Suppressor macrophage treated with lipopolysaccharide for 1 hour (primary cell): ENCODE data around the gene APLP2.
"Not testable (repeated sequence)": the region's sequence is repeated elsewhere in the genome, so short reads cannot be mapped to it uniquely, and the experiment has no call there.

ENCODE experiments used
- DNase-seq, 3 donors: peaks; one replicate each; pipeline ENCODE4 v3.0.0-alpha.2; 2020 to 2022

Gene APLP2

DNA sequence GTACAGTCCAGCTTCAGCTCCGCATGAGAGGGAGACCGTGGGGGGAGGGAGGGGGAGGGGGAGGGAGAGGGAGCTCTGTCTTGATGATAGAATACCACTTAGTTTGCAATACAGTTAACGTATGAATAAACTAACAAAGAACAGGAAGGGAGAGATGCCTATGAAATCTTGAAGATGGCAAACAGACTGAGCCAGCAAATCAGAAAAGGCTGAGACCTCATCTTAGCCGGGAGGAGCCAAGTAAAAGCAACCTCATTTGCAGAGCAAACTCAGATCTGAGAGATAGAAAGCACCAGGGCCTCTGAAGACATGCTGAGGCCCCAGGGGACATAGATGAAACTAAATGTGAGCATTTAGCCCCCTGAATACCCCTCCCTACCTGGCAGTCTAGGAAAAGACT lies 23.0 kb downstream of the APLP2 start:
- no peak for DNase-seq

DNA sequence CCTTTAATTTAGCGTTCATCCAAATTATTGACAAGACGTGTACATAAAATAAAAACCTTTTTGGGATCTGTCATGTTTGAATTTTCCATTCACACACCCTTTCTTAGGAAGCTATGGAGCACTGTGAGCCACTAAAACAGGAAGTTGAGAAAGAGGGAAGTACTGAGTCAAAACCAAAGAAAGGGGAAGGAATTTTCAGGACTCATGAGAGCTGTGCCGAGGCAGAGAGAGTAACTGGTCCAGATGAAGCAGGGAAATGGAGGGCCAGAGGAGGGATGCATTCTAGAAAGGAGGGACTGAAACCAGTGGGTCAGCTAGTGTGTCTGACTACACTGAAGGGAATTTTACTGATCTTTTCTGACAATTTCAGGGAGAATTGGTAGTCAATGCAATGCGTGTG lies 24.9 kb downstream of the APLP2 start:
- peak; percentile 75 to 90 (median 87) for DNase-seq

DNA sequence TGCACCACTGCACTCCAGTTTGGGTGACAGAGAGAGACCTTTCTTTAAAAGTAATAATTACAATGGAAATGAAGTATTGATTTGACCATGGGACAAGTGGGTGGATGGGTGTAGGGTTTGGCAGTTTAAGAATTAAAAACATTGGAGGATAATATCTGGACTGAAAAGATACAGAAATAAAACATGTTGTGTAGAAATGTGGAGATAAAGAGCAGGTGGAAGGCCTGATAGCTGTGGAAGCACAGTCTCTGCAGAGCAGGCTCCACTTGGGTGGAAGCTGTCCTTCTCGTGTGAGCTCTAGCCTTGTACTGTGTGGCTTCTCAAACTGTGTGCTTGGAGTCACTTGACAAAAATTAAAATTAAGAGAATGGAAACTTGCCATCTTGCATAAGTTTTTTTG lies 25.6 kb downstream of the APLP2 start:
- no peak for DNase-seq

DNA sequence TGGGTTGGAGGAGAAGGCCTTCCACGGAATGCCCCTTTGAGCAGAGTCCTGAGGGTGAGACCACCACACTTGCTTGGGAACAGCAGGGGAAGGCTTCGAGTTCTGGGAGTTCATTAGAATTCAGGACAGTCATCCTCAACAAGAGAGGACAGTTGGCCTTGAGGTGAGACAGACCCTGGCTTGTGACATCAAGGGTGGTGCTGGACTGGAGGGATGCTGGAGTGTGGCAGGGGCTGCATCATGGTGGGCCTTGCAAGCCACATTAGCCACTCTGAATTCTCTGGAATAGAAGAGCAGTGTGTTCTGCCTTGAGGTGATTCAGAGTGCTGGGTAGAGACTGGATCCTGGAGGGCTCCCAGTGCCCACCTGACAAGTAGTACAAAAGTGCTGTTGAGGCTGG lies 26.3 kb downstream of the APLP2 start:
- no peak for DNase-seq

DNA sequence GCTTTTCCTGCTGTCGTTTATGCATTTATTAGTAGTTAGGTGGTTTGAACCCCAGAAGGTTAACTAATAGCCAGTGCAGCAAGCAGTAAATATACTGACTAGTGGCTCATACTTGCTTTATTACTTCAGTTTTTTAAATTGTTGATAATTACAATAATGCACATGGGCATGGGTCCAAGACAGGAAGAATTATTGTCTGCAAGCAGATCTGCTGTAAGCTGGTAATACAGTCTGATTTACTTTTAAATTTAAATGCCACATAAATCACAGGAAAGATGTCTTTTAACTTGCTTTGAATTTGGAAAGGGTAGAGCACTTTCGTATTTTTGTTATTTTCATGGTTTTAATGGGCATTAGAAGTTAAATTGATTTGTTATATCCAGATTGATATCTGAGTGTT lies 27.1 kb downstream of the APLP2 start:
- DNase-seq = no peak

DNA sequence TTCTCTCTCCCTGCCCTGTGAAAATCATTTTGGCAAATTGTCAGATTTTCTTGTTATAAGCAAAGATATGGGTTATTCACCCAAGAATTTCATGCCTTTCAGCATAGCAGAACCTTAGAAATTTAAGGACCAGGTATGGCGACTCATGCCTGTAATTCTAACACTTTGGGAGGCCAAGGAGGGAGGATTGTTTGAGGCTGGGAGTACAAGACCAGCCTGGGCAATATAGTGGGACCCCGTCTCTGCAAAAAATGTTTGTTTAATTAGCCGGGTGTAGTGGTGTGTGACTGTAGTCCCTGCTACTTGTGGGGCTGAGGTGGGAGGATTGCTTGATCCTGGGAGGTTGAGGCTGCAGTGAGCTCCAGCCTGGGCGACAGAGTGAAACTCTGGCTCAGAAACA lies 27.6 kb downstream of the APLP2 start:
- DNase-seq = no peak

DNA sequence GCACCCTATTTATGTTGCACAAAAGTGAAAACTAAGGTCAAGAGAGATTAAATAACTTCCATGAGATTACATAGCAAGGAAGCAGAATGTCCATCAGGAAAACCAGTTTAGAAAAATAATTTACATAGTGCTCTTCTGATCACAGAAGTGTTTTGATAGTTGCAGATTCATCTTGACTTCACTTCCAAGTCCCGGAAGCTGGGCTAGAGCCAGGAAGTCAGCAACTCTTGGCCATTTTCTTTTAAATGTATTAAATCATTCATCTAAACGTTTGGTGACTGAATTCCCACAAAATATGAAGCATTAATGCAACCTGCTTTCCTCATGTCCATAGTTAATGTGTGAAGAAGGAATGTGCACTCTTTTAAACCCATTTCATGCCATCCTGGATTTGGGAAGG lies 29.7 kb downstream of the APLP2 start:
- DNase-seq = no peak

DNA sequence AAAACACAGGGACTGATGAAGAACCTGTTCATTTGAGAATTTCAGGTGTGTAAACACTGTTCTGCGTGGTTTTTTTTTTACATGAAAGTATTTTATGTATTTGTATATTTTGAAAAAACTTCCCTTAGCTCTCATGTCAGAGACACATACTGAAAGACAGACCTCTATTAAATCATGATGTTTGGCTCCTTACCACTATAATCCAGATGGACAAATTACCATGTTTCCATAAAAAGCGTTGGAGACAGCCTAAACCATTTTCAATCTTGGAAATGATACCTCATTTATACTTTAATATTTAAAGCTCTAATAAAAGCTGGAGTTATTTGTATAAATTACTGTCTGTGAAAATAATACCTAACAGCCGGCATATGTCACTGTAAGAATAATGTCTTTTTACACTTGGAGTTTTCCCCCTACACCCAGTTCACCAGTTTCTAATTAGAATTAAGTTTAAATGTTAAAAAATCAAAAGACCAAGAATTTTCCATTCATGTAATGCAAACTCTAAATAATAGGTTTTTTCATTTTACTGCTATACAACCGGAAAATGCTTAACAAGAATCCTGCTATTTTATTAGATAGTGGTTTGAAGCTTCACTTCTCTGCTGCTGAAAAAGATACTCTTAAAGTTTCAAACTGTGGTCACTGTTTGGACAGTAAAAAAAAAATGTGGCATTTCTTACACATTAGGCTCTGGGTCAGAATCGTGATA lies 30.8 kb downstream of the APLP2 start:
- DNase-seq = no peak

DNA sequence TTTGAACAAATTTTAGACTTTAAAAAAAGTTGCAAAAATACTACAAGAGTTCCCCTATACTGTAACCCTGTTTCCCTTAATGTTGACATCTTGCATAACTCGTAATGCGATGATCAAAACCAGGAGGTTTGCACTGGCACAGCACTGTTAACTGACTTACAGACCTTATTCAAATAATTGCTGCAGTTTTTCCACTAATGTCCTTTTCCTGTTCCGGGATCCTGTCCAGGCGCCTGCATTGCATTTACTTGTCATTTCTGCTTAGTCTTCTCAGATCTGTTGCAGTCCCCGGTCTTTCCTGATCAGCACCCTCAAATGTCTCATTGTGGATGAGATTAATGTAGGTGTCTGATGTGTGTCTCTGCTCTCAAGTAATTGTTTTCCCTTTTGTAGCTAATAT lies 32.0 kb downstream of the APLP2 start:
- DNase-seq = peak in 1 of 3 donors; percentile 26

DNA sequence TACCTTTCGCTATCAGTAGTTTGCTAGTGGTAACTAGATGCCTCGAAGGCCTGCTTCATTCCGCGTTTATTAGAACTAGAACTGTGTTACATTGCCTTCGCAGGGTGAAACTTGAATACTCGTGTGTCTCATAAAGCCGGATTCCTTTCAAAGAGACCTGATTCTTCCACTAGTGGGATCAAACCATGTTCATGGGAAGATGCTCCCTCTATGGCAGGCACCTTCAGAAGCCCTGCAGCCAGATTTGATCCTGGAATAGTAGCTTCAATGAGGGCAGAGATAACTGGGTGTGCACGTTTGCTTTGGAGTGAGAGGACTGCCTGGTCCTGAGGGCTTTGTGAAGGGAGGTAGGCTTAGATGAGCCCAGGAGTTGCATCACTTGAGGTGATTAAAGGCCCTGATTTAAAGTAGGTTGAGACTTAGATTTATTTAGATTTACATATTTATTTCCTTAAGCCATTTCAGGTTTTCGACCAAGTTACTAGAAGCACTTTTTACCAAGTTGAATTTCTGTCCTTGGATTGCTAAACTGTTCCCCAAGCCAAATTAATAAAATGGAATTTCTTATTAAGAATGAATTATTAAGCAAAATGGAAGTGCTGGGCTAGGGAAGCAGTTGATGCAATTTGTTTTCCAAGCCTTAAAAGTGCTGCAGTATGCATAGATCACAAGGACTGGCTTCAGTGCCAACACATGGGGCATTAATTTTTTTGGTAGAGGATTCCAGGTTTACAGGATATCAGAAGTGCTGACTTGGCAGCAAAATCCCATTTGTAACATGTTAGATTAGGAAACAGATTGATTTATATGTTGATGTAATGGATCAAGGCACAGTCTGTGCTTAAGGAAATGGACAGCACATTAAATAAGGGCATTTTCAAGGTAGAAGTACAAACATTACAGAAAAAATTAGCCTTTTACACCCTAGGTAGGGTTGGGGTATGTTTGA lies 32.9 kb downstream of the APLP2 start:
- DNase-seq = no peak

DNA sequence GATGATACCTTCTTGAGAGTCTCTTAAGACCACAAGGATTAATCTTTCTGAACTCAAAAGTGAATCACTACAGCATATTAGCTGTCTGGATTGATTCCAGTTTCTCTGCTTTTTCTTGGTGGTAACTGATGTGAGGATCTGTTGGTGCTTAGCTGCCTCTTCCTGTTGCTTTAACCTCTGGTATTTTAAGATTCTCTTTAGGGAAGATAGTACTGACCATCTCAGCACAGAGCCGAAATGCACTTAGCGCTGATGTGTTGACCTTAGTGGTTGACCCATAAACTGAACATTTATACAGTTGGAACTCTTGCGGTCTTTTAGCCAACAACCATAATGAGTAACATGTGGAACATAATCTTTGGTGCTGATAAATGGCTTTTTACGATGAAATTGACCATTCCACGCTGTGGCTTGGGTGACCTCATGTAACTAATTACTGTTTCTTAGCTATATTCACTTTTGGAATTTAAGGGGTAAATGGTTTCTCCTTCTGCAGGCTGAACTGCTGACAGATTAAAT lies 33.7 kb downstream of the APLP2 start:
- DNase-seq = peak in 1 of 3 donors; percentile 27

DNA sequence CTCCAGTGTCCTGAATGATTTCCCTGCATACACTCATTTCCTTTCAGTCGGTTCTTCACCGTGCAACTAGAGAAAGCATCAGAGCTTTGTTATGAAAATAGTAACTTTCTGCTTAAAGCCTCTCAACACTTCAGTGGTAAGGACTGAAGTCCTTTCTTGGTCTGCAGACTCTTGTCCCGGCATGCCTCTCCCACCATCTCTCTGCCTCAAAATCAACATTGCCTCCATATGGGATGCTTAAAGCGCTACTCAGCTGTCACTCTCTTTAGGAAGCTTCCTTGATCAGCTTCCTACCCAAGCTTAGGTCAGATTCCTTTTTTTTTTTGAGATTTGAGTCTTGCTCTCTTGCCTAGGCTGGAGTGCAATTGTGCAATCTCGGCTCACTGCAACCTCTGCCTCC lies 36.7 kb downstream of the APLP2 start:
- no peak for DNase-seq

DNA sequence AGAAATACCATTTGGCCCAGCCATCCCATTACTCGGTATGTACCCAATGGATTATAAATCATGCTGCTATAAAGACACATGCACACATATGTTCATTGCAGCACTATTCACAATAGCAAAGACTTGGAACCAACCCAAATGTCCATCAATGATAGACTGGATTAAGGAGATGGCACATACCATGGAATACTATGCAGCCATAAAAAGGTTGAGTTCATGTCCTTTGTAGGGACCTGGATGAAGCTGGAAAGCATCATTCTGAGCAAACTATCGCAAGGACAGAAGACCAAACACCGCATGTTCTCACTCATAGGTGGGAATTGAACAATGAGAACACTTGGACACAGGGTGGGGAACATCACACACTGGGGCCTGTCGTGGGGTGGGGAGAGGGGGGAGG lies 39.0 kb downstream of the APLP2 start:
- not testable (repeated sequence) for DNase-seq

DNA sequence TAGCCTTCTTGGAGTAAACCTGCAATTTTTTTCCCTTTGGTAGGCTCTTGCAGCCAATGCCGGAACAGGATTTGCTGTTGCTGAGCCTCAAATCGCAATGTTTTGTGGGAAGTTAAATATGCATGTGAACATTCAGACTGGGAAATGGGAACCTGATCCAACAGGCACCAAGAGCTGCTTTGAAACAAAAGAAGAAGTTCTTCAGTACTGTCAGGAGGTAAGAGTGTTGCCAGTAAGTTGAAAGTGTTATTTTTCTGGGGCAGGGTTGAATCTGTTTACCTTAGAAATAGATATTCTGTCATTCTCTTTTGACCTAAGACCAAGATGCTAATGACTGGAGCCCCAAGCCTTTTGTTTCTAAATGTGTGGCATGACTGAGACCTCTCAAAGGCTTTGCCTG lies 39.7 kb downstream of the APLP2 start:
- DNase-seq = peak in 2 of 3 donors; percentile 31 to 38

DNA sequence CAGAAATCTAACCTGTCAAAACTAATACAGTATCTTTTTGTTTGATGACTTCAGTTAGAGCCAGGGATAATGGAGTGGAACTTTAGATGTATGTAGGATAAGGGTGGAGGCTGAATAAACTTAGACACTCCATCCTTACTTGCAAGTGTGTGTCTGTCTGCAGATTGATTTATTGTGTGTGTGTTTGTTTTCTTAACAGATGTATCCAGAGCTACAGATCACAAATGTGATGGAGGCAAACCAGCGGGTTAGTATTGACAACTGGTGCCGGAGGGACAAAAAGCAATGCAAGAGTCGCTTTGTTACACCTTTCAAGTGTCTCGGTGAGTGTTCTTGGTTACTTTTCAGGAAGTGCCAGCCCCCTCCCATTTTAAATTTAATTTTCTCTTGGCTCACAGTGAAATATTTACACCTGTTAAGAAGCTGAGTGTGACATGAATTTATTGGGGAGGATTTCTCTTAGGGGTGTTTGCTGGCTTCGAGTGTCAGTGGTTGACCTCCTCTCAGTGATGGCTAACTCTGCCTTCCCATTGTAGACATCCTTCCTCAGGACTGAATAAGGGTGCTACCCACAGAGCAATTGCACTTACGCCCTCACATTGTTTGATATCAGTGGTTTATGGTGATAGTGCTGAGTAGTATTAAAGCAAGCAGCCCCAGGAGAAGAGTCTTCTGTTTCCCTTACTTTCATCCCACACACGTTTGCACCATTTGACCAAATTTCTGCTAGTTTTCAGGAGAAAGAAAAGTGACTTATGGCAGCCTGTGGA lies 40.8 kb downstream of the APLP2 start:
- DNase-seq = no peak

DNA sequence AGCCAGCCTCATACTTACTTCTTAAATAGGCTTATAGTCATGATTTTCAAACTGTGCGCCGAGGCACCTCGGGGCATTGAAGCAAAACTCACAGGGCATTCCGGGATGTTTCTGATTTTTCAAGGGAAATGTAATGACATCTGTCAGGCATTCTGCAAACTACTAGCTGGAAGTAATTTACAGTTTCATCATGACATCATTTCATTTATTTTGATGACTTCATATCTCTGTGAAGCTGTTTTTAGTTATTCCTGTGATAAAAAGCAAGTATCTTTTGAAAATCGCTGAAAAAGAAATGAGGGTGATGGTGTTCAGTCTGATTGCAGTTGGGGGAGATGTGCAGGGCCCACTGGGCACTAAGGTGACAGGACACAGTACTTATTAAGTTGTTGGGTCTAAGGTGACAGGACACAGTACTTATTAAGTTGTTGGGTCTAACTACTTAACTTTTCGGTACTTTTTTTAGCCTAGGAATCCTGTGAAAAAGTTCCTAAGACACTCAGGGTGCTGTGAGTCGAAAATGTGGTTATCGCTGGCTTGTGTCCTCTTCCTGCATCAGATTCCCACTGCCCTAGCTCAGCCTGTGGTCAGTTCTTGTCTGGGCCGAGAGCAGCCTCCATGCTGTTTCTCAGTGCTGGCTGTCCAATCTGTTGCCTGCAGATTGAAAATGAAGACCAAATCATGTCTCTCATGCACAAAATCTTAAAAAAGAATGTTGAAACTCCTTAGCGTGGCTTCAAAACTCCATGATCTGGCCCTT lies 42.6 kb downstream of the APLP2 start:
- no peak for DNase-seq

DNA sequence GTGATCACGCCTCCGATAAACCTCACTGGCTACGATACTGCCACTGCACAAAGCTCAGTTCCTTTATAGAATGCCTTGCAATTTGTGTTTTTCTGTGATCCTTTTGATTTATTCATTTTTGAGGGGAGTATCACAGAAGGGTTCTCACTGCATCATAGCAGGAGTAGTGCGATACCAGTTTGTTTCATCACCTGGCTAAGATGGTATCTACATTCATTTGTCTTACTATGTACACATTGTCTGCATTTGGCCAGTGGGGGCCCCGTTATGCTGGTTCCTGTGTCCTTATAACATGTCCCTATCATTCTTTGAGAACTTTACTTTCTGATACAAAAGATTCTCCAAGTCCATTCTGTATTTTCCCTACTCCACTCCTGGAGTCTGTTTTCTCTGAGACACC lies 44.6 kb downstream of the APLP2 start:
- no peak for DNase-seq

DNA sequence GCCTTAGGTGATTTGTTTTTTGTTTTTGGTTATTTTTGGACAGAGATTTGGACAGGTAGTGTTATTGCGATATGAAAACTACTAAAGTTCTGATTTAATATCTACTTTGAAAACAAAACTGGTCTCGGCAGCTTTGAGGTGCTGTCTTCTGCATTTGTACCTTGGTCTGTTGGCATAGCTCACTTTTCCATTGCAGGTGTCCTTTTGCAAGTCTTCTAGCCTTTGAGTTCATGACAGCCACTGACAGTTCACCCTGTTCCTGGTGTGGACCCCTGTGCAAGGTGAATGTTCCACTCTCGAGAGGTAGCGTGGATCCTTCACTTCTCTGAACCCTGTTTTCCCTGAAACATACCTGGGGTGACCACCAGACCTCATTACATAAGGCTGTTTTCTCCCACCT lies 45.0 kb downstream of the APLP2 start:
- no peak for DNase-seq

DNA sequence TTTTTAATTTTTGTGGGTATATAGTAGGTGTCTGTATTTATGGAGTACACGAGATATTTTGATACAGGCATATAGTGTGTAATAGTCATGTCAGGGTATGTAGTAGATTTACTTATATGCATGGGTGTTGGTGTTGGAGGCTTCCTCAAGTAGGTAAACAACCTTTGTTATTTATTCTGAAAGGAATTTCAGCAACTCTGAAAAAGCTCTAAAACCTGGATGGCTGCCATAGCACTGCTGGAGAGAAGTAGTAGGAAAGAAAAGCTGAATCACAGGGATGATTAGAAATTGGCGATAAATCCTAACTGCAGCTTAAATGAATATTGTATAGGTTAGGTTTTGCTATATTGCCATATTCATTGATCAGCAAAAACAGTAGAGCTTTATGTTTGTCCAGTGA lies 45.5 kb downstream of the APLP2 start:
- no peak for DNase-seq

DNA sequence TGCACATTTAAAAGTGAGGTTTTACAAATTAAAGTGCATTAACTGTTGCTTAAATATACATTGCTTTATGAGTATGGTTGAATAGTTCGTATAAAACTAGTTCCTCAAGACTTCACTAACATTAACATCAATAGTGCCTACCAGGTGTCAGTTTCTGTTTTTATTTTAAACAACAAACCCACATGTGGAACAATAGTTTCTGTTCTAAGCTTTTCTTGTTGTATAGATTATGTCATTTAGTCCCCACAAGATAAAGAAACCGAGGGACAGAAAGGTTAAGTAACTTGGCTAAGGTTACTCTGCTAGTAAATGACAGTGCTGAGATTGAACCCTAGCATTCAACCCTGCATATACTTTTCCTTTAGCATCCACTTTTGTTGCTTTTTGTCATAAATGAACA lies 48.5 kb downstream of the APLP2 start:
- DNase-seq = no peak

DNA sequence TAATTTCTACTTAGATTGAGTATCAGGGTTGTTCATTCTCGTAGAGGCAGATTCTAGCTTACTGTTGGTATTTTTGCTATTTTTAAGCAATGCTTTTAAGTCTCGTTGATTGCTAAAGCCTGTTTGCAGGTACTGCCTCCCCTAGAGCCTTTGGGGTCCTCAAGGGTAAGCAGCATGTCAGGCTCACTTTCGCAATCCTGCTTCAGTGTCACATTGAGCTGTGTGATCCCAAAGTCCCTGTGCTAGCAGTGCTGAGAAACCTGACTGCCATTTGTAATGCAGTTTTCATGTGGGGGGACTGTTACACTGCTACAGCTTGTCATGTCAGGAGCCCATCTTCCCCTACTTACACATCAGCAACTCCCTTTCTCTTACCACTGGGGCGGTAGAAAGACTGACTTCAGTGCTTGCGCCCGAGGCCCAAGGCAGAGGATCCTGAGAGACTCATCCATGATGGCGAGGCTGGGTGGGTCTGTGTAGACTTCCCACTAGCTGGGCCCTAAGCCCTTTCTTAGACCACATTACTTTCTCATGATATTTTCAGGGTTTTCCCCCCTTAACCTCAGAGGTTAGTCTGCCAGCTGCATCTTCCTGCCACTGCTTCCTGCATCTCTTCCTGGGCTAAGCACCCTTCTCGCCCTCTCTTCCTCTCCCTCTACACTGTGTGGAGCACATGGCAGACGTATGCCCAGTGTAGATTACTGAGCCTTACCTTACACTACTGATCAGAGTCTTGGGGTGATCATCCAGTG lies 49.1 kb downstream of the APLP2 start:
- DNase-seq = peak; percentile 15 to 39 (median 20)

DNA sequence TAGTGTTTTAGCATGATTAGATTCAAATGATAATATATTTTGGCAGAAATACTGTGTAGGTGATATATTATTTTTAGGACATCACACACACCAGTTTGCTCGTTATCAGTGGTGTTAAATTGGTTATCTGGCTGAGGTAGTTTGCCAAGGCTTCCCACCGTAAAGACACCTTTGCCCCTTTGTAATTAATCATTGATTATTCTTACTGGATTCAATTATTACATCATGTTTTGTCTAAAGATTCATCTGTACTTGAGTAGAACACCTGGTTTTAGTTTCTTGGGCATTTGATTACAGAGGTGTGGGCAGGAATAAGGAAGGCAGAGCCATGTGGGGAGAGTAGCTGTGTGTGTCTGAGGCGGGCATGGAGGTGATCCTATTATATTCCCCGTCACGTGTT lies 50.4 kb downstream of the APLP2 start:
- DNase-seq = no peak
